HEK293 (cell line): Measurements from ENCODE around the gene MEX3C.

Experiments
- CTCF ChIA-PET: fragments of 350-600 bp; formaldehyde crosslinking; extraction: SDS; loops from one replicate; lab custom pipeline; 2021; ENCODE audit warnings: antibody characterized with exemption; lab: Yijun Ruan, JAX
- POLR2A ChIA-PET: fragments of 300-600 bp; formaldehyde crosslinking; extraction: SDS; loops from one replicate; lab custom pipeline; 2020; ENCODE audit warnings: antibody characterized with exemption, inconsistent platforms; lab: Yijun Ruan, JAX
- H3K27ac ChIP-seq: fragments of 200-500 bp; sonication (Bioruptor generic); 2 replicates; pipeline ENCODE4 v1.5.1; 2014; ENCODE audit warnings: low read depth, low read length, control low read depth, inconsistent platforms; ENCODE audit errors: extremely low read depth
- H3K36me3 ChIP-seq, 2 experiments: fragments of 200-500 bp in 1 of 2; sonication (Bioruptor generic) in 1 of 2; 1 replicate in 1 of 2; 2 replicates in 1 of 2; pipeline ENCODE4 v1.5.1; 2014 to 2017; ENCODE audit warnings: inconsistent platforms in 2 of 2, low read length in 2 of 2; ENCODE audit not compliant: control insufficient read depth in 2 of 2, insufficient read depth in 1 of 2
- H3K4me1 ChIP-seq: fragments of 200-500 bp; sonication (Bioruptor generic); 2 replicates; pipeline ENCODE4 v1.5.1; 2014; ENCODE audit warnings: mild to moderate bottlenecking, low read length, inconsistent platforms; ENCODE audit not compliant: control insufficient read depth, insufficient read depth
- H3K4me3 ChIP-seq: 2 replicates; pipeline ENCODE4 v1.5.1; 2011; ENCODE audit warnings: low read depth, mild to moderate bottlenecking, control low read depth, low read length, moderate library complexity
- H3K9me3 ChIP-seq: fragments of 200-500 bp; sonication (Bioruptor generic); 2 replicates; pipeline ENCODE4 v1.5.1; 2014; ENCODE audit warnings: low read depth, low read length, inconsistent platforms; ENCODE audit not compliant: control insufficient read depth, insufficient read depth
- GLIS2 ChIP-seq: fragments of 450-650 bp; formaldehyde crosslinking; IDR thresholded peaks from 2 replicates; pipeline ENCODE4 v1.5.1; 2016; ENCODE audit warnings: missing biosample characterization, missing genetic modification characterization
- KLF9 ChIP-seq: fragments of 450-650 bp; formaldehyde crosslinking; IDR thresholded peaks from 2 replicates; pipeline ENCODE4 v1.5.1; 2016; ENCODE audit warnings: missing biosample characterization, missing genetic modification characterization, low read depth
- PRDM10 ChIP-seq: fragments of 450-650 bp; formaldehyde crosslinking; IDR thresholded peaks from 2 replicates; pipeline ENCODE4 v1.5.1; 2016; ENCODE audit warnings: missing biosample characterization, missing genetic modification characterization
- ZBTB7A ChIP-seq: fragments of 450-650 bp; formaldehyde crosslinking; IDR thresholded peaks from 2 replicates; pipeline ENCODE4 v1.5.1; 2016; ENCODE audit warnings: low read depth, missing biosample characterization, missing genetic modification characterization
- ZFP69B ChIP-seq: fragments of 450-650 bp; formaldehyde crosslinking; IDR thresholded peaks from 2 replicates; pipeline ENCODE4 v1.5.1; 2016; ENCODE audit warnings: missing biosample characterization, missing genetic modification characterization
- ZNF114 ChIP-seq: fragments of 450-650 bp; formaldehyde crosslinking; IDR thresholded peaks from 2 replicates; pipeline ENCODE4 v1.5.0; 2017; ENCODE audit warnings: missing biosample characterization, missing genetic modification characterization
- ZNF121 ChIP-seq: fragments of 450-650 bp; formaldehyde crosslinking; IDR thresholded peaks from 2 replicates; pipeline ENCODE4 v1.5.1; 2016; ENCODE audit warnings: missing biosample characterization, missing genetic modification characterization
- ZNF175 ChIP-seq: fragments of 450-650 bp; formaldehyde crosslinking; IDR thresholded peaks from 2 replicates; pipeline ENCODE4 v1.5.1; 2016; ENCODE audit warnings: missing biosample characterization, missing genetic modification characterization
- ZNF423 ChIP-seq: fragments of 450-650 bp; formaldehyde crosslinking; IDR thresholded peaks from 2 replicates; pipeline ENCODE4 v1.5.1; 2016; ENCODE audit warnings: missing biosample characterization, missing genetic modification characterization
- ZNF433 ChIP-seq: fragments of 450-650 bp; formaldehyde crosslinking; IDR thresholded peaks from 2 replicates; pipeline ENCODE4 v1.5.1; 2016; ENCODE audit warnings: missing biosample characterization, missing genetic modification characterization, low read depth
- ZNF449 ChIP-seq: fragments of 450-650 bp; formaldehyde crosslinking; IDR thresholded peaks from 2 replicates; pipeline ENCODE4 v1.5.1; 2017; ENCODE audit warnings: missing biosample characterization, mild to moderate bottlenecking, missing genetic modification characterization, moderate library complexity
- ZNF501 ChIP-seq: fragments of 450-650 bp; formaldehyde crosslinking; IDR thresholded peaks from 2 replicates; pipeline ENCODE4 v1.5.1; 2016; ENCODE audit warnings: missing biosample characterization, missing genetic modification characterization
- ZNF513 ChIP-seq: fragments of 450-650 bp; IDR thresholded peaks from 2 replicates; pipeline ENCODE4 v1.5.1; 2018; ENCODE audit warnings: missing biosample characterization, missing genetic modification characterization
- ZNF76 ChIP-seq: fragments of 450-650 bp; formaldehyde crosslinking; IDR thresholded peaks from 2 replicates; pipeline ENCODE4; 2016; ENCODE audit warnings: low read depth, missing biosample characterization, missing genetic modification characterization, borderline replicate concordance
- ZNF777 ChIP-seq: fragments of 450-650 bp; formaldehyde crosslinking; IDR thresholded peaks from 2 replicates; pipeline ENCODE4 v1.5.1; 2017; ENCODE audit warnings: missing biosample characterization, missing genetic modification characterization, borderline replicate concordance

MEX3C gene

GRCh38 chr18:51188024-51188701 is 9.3 kb downstream of the MEX3C start:
- POLR2A ChIA-PET, result no interaction called here
- no peak for TF ChIP-seq ZNF121 (tag by site-specific recombination)
- no peak for TF ChIP-seq ZNF777 (tag by site-specific recombination)
- no peak for TF ChIP-seq ZBTB7A (tag by site-specific recombination)
- no peak for TF ChIP-seq ZNF423 (tag by site-specific recombination)
- TF ChIP-seq KLF9 (tag by site-specific recombination), result no peak
- no peak for TF ChIP-seq ZNF175
- TF ChIP-seq ZNF501 (tag by site-specific recombination), result no peak
- TF ChIP-seq PRDM10, result no peak
- no peak for TF ChIP-seq ZFP69B
- TF ChIP-seq ZNF449 (tag by site-specific recombination), result no peak
- TF ChIP-seq GLIS2 (tag by site-specific recombination), result no peak

GRCh38 chr18:51185075-51185474 is 12.4 kb downstream of the MEX3C start:
- Histone ChIP-seq H3K36me3 (peaks cover 0 to 7% of the 10 kb centered on the region in 2 experiments; a peak in 2 of 3 replicates), H3K4me1 (peaks cover 12% of the 10 kb centered on the region), H3K9me3 (no peaks in the 10 kb centered on the region), H3K4me3 (no peak overlapping the region), H3K27ac (no peak overlapping the region)
- ChIA-PET CTCF (interaction anchor here (0.5 kb wide), 1 partner anchor 91 kb away, joined by 3 read pairs; no protein-coding TSS in a partner anchor), POLR2A (no interaction called here)
- TF ChIP-seq ZNF433, result no peak
- no peak for TF ChIP-seq ZNF76 (tag by site-specific recombination)
- TF ChIP-seq ZNF114 (tag by site-specific recombination), result no peak
- no peak for TF ChIP-seq ZNF513 (tag by site-specific recombination)

More at GRCh38 chr18:51188024-51188701, 9.3 kb downstream of the MEX3C start:
- no peak overlapping the region for H3K4me3 ChIP-seq
- H3K9me3 ChIP-seq, result no peaks in the 10 kb centered on the region
- H3K36me3 ChIP-seq, result peaks cover 0 to 7% of the 10 kb centered on the region in 2 experiments; a peak in 2 of 3 replicates
- CTCF ChIA-PET, result interaction anchor here (0.7 kb wide), 1 partner anchor 77 kb away, joined by 3 read pairs; no protein-coding TSS in a partner anchor
- H3K4me1 ChIP-seq, result peaks cover 35% of the 10 kb centered on the region
- H3K27ac ChIP-seq, result no peak overlapping the region
